Inflammatory macrophage (primary cell): ENCODE data around the gene SLC34A3.
"Not testable (repeated sequence)": the region's sequence is repeated elsewhere in the genome, so short reads cannot be mapped to it uniquely, and the experiment has no call there.

ENCODE experiments used
- DNase-seq, 2 donors: peaks; one replicate each; pipeline ENCODE4 v3.0.0-alpha.2; 2020 to 2022

SLC34A3 gene

GRCh38 chr9:137255448-137256114, 24.9 kb downstream of the SLC34A3 start:
- DNase-seq, result peak in 1 of 2 donors; percentile 34

GRCh38 chr9:137256362-137256761, 25.7 kb downstream of the SLC34A3 start:
- no peak for DNase-seq

GRCh38 chr9:137256856-137257255, 26.2 kb downstream of the SLC34A3 start:
- no peak for DNase-seq

GRCh38 chr9:137262173-137262908, 31.6 kb downstream of the SLC34A3 start:
- not testable (repeated sequence) for DNase-seq

- no peak for DNase-seq
These were observed 32.2 kb downstream of the SLC34A3 start for GRCh38 chr9:137262909-137263285.

- no peak for DNase-seq
These were observed 32.8 kb downstream of the SLC34A3 start for GRCh38 chr9:137263506-137263905.

GRCh38 chr9:137264067-137264466, 33.4 kb downstream of the SLC34A3 start:
- DNase-seq, result no peak

GRCh38 chr9:137265496-137266161, 34.9 kb downstream of the SLC34A3 start:
- no peak for DNase-seq

- DNase-seq, result no peak
These were observed 35.4 kb downstream of the SLC34A3 start for GRCh38 chr9:137266162-137266527.

- no peak for DNase-seq
These were observed 36.1 kb downstream of the SLC34A3 start for GRCh38 chr9:137266585-137267453.

- DNase-seq, result no peak
These were observed 37.2 kb downstream of the SLC34A3 start for GRCh38 chr9:137267933-137268355.

GRCh38 chr9:137268538-137269201, 38.0 kb downstream of the SLC34A3 start:
- DNase-seq, result no peak

GRCh38 chr9:137269231-137269772, 38.6 kb downstream of the SLC34A3 start:
- no peak for DNase-seq

GRCh38 chr9:137270929-137271695, 40.4 kb downstream of the SLC34A3 start:
- no peak for DNase-seq

- DNase-seq, result no peak
These were observed 41.0 kb downstream of the SLC34A3 start for GRCh38 chr9:137271696-137272076.

- DNase-seq, result no peak
These were observed 41.8 kb downstream of the SLC34A3 start for GRCh38 chr9:137272241-137273094.

GRCh38 chr9:137273095-137273490, 42.4 kb downstream of the SLC34A3 start:
- DNase-seq, result no peak

GRCh38 chr9:137273611-137274320, 43.1 kb downstream of the SLC34A3 start:
- no peak for DNase-seq

GRCh38 chr9:137275203-137275587, 44.5 kb downstream of the SLC34A3 start:
- DNase-seq, result no peak
